ENCODE data around the gene HERC2. TPM values are rescaled to one million over a fixed set of nuclear protein-coding genes. Genes with fewer than 3 reads are reported as not detected.

The HERC2 gene
- total and polyA plus RNA-seq, 2 of the 4 experiments (the other 2 are of a cell fraction): 20.8 to 28.9 TPM

GRCh38 chr15:28085489-28086174 lies 236.3 kb downstream of the HERC2 start:
- H3K27ac ChIP-seq (ENCODE audit: insufficient read depth, low read length): no peak overlapping the region
- H3K79me1 ChIP-seq (ENCODE audit: low read depth in 1 of 2, low read length in 2 of 2): no peaks in the 10 kb centered on the region
- no peak overlapping the region for H2AK5ac ChIP-seq (ENCODE audit: low read depth, low read length)
- H3K4me3 ChIP-seq (ENCODE audit: insufficient read depth, low read depth, low read length): no peak overlapping the region
- WGBS, 2 experiments (ENCODE audit: extremely low coverage in 2 of 2, insufficient read length in 1 of 2): 30% methylated on average over 2 of the region's 4 CpGs; no CpG with 5 or more reads in 1 of the 2 experiments
- H4K5ac ChIP-seq (ENCODE audit: low read depth, low read length): no peak overlapping the region
- peaks cover 2% of the 10 kb centered on the region; the same call in 1 of the 2 replicates for H3K27me3 ChIP-seq (ENCODE audit: control insufficient read depth, insufficient read depth, low read length)
- no peak overlapping the region for H3K4ac ChIP-seq (ENCODE audit: low read depth, low read length)
- no peaks in the 10 kb centered on the region for H3K36me3 ChIP-seq (ENCODE audit: control insufficient read depth, insufficient read depth, low read length)
- TF ChIP-seq SMC3 (IDR thresholded peaks at IDR 0.05; ENCODE audit: low read depth, low read length) (no peak), ELK1 (IDR thresholded peaks at IDR 0.05; ENCODE audit: borderline replicate concordance, low read depth, low read length) (no peak), RAD21 (IDR thresholded peaks at IDR 0.05; ENCODE audit: low read length) (no peak), CTCF (conservative IDR thresholded peaks at IDR 0.05; ENCODE audit: low read depth, low read length) (no peak), FOS (IDR thresholded peaks at IDR 0.05; ENCODE audit: low read depth, low read length) (no peak), BHLHE40 (IDR thresholded peaks at IDR 0.05; ENCODE audit: low read depth, low read length) (no peak), CEBPB (IDR thresholded peaks at IDR 0.05; ENCODE audit: low read depth, low read length) (no peak), CHD1 (IDR thresholded peaks at IDR 0.05; ENCODE audit: low read depth, low read length) (no peak), USF2 (IDR thresholded peaks at IDR 0.05; ENCODE audit: low read depth, low read length) (no peak), MXI1 (IDR thresholded peaks at IDR 0.05; ENCODE audit: borderline replicate concordance, low read depth, low read length) (no peak), MAZ (IDR thresholded peaks at IDR 0.05; ENCODE audit: borderline replicate concordance, low read depth, low read length) (no peak), RCOR1 (IDR thresholded peaks at IDR 0.05; ENCODE audit: insufficient replicate concordance, low read length) (no peak)
- no peak overlapping the region for H2BK15ac ChIP-seq (ENCODE audit: low read depth, low read length)
- H3K18ac ChIP-seq (ENCODE audit: low read depth, low read length): no peak overlapping the region
- H3K9me1 ChIP-seq (ENCODE audit: insufficient read depth, low read length): no peaks in the 10 kb centered on the region
- ChIA-PET CTCF (interaction anchor here (0.7 kb wide), 1 partner anchor 13 kb away, joined by 3 read pairs; no protein-coding TSS in a partner anchor), POLR2A (ENCODE audit: unreplicated experiment) (no interaction called here)
- DNase-seq (no peak), ATAC-seq (ENCODE audit: low read depth) (peak; percentile 13; the same call in 1 of the 2 replicates)
- no peak overlapping the region for H2BK5ac ChIP-seq (ENCODE audit: low read depth, low read length, poor library complexity, severe bottlenecking)
- H3K4me2 ChIP-seq (ENCODE audit: low read depth, low read length): no peak overlapping the region
- no peaks in the 10 kb centered on the region for H4K20me1 ChIP-seq (ENCODE audit: insufficient read depth, low read length)
- H2BK120ac ChIP-seq (ENCODE audit: low read depth, low read length): no peak overlapping the region
- H2AFZ ChIP-seq (replicated peaks; ENCODE audit: low read length, poor library complexity): peak overlapping the region; percentile 32
- no TSS peak for BruUV-seq (replicated peaks)
- H4K91ac ChIP-seq (ENCODE audit: insufficient read depth, low read depth, low read length): no peak overlapping the region
- in situ Hi-C loops (cut with MboI; ENCODE audit: low sequenced_read_pairs): no loop called here
- intact Hi-C loops (cut with micrococcal nuclease): loop anchor here (1.0 kb wide), 1 partner anchor 38 kb away; no protein-coding TSS in a partner anchor
- no peak overlapping the region for H3K23ac ChIP-seq (ENCODE audit: low read depth, low read length)
- H3K14ac ChIP-seq (replicated peaks; ENCODE audit: low read depth, low read length): no peak overlapping the region
- no peak overlapping the region for H2AK9ac ChIP-seq (replicated peaks; ENCODE audit: low read depth, low read length, poor library complexity)
- H3K9ac ChIP-seq (ENCODE audit: low read depth, low read length): no peak overlapping the region
- no peak overlapping the region for H3K56ac ChIP-seq (ENCODE audit: extremely low read depth, insufficient read depth, low read length)
- H3K9me3 ChIP-seq (ENCODE audit: control insufficient read depth, insufficient read depth, low read length): no peaks in the 10 kb centered on the region
- no peak overlapping the region for H2BK20ac ChIP-seq (ENCODE audit: low read depth, low read length)
- no peak overlapping the region for H4K8ac ChIP-seq (ENCODE audit: low read depth in 2 of 2, low read length in 2 of 2)
- no peaks in the 10 kb centered on the region for H3K4me1 ChIP-seq (ENCODE audit: control insufficient read depth, insufficient read depth, low read length)
- dilution Hi-C loops (cut with HindIII; ENCODE audit: low sequenced_read_pairs, unreplicated experiment): no loop called here
